ENCODE results near the gene TMEM255B.
"Not testable (repeated sequence)": the region's sequence is repeated elsewhere in the genome, so short reads cannot be mapped to it uniquely, and the experiment has no call there.

Gene TMEM255B

GRCh38 chr13:113749967-113750366, 9.1 kb upstream of the TMEM255B start:
- DNase-seq, result no peak

GRCh38 chr13:113750554-113751399, 8.2 kb upstream of the TMEM255B start:
- no peak for DNase-seq

- no peak for DNase-seq
Observed at GRCh38 chr13:113751491-113751890, 7.5 kb upstream of the TMEM255B start.

GRCh38 chr13:113752211-113752986, 6.6 kb upstream of the TMEM255B start:
- DNase-seq, result not testable (repeated sequence)

- DNase-seq, result no peak
Observed at GRCh38 chr13:113753171-113753570, 5.9 kb upstream of the TMEM255B start.

GRCh38 chr13:113754242-113754641, 4.8 kb upstream of the TMEM255B start:
- no peak for DNase-seq

- DNase-seq, result no peak
Observed at GRCh38 chr13:113754691-113755090, 4.3 kb upstream of the TMEM255B start.

GRCh38 chr13:113756441-113757097, 2.5 kb upstream of the TMEM255B start:
- peak in 1 of 4 experiments; percentile 24 for DNase-seq

GRCh38 chr13:113759525-113760137, 605 bp downstream of the TMEM255B start:
- no peak for DNase-seq

GRCh38 chr13:113761136-113761535, 2.1 kb downstream of the TMEM255B start:
- DNase-seq, result no peak

- DNase-seq, result no peak
Observed at GRCh38 chr13:113762075-113762474, 3.0 kb downstream of the TMEM255B start.

- DNase-seq, result no peak
Observed at GRCh38 chr13:113762538-113762937, 3.5 kb downstream of the TMEM255B start.

- no peak for DNase-seq
Observed at GRCh38 chr13:113763254-113763653, 4.2 kb downstream of the TMEM255B start.

GRCh38 chr13:113763961-113764792, 5.2 kb downstream of the TMEM255B start:
- no peak for DNase-seq

- no peak for DNase-seq
Observed at GRCh38 chr13:113764793-113765563, 6.0 kb downstream of the TMEM255B start.

GRCh38 chr13:113765564-113765910, 6.5 kb downstream of the TMEM255B start:
- DNase-seq, result no peak

GRCh38 chr13:113766035-113766800, 7.2 kb downstream of the TMEM255B start:
- DNase-seq, result no peak

- no peak for DNase-seq
Observed at GRCh38 chr13:113767366-113767765, 8.3 kb downstream of the TMEM255B start.

GRCh38 chr13:113768018-113768905, 9.2 kb downstream of the TMEM255B start:
- no peak for DNase-seq
